LNCaP clone FGC (cell line): ENCODE results near the gene MUC4.

Source experiments
- DNase-seq: peaks from one replicate; pipeline ENCODE4 v3.0.0-alpha.2; 2011; ENCODE audit warnings: low read depth
- H3K4me3 ChIP-seq: 2 replicates; pipeline ENCODE4 v1.5.1; 2011; ENCODE audit warnings: mild to moderate bottlenecking, low read depth, low read length, control low read depth
- TF ChIP-seq, protein P1 (sequence below): IDR thresholded peaks from 2 replicates; pipeline ENCODE4 v1.5.1; 2012; ENCODE audit warnings: mild to moderate bottlenecking; ENCODE audit not compliant: control insufficient read depth, insufficient read depth; ENCODE audit errors: extremely low read depth

The MUC4 gene, protein sequence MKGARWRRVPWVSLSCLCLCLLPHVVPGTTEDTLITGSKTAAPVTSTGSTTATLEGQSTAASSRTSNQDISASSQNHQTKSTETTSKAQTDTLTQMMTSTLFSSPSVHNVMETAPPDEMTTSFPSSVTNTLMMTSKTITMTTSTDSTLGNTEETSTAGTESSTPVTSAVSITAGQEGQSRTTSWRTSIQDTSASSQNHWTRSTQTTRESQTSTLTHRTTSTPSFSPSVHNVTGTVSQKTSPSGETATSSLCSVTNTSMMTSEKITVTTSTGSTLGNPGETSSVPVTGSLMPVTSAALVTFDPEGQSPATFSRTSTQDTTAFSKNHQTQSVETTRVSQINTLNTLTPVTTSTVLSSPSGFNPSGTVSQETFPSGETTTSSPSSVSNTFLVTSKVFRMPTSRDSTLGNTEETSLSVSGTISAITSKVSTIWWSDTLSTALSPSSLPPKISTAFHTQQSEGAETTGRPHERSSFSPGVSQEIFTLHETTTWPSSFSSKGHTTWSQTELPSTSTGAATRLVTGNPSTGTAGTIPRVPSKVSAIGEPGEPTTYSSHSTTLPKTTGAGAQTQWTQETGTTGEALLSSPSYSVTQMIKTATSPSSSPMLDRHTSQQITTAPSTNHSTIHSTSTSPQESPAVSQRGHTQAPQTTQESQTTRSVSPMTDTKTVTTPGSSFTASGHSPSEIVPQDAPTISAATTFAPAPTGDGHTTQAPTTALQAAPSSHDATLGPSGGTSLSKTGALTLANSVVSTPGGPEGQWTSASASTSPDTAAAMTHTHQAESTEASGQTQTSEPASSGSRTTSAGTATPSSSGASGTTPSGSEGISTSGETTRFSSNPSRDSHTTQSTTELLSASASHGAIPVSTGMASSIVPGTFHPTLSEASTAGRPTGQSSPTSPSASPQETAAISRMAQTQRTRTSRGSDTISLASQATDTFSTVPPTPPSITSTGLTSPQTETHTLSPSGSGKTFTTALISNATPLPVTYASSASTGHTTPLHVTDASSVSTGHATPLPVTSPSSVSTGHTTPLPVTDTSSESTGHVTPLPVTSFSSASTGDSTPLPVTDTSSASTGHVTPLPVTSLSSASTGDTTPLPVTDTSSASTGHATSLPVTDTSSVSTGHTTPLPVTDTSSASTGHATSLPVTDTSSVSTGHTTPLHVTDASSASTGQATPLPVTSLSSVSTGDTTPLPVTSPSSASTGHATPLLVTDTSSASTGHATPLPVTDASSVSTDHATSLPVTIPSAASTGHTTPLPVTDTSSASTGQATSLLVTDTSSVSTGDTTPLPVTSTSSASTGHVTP (N-terminal part only)

DNA sequence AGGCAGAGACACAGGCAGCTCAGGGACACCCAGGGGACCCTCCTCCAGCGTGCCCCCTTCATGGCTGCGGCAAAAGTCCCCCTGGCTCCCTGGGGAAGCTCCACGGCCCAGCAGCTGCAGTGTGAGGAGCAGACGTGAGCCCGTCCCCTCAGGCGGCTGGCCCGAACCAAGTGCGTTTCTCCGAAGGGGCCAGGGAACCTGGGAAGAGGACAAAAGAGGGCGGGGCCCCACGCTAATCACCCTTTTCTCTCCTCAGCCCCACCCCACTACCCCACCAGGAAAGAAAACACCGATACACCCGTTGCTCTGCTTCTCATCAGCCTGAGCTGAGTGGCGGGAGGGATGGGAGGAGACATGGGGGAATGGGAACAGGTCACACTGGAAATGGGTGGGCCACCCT is at the start of gene MUC4:
Gene MUC4 (minus strand): TSS at position 174 of the 400 bp plus-strand sequence. CDS start 112 bp downstream, at position 62.
- no peak within 1 kb of the TSS for H3K4me3 ChIP-seq
- TF ChIP-seq, protein P1, sequence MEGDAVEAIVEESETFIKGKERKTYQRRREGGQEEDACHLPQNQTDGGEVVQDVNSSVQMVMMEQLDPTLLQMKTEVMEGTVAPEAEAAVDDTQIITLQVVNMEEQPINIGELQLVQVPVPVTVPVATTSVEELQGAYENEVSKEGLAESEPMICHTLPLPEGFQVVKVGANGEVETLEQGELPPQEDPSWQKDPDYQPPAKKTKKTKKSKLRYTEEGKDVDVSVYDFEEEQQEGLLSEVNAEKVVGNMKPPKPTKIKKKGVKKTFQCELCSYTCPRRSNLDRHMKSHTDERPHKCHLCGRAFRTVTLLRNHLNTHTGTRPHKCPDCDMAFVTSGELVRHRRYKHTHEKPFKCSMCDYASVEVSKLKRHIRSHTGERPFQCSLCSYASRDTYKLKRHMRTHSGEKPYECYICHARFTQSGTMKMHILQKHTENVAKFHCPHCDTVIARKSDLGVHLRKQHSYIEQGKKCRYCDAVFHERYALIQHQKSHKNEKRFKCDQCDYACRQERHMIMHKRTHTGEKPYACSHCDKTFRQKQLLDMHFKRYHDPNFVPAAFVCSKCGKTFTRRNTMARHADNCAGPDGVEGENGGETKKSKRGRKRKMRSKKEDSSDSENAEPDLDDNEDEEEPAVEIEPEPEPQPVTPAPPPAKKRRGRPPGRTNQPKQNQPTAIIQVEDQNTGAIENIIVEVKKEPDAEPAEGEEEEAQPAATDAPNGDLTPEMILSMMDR = no peak
- no peak for DNase-seq

DNA sequence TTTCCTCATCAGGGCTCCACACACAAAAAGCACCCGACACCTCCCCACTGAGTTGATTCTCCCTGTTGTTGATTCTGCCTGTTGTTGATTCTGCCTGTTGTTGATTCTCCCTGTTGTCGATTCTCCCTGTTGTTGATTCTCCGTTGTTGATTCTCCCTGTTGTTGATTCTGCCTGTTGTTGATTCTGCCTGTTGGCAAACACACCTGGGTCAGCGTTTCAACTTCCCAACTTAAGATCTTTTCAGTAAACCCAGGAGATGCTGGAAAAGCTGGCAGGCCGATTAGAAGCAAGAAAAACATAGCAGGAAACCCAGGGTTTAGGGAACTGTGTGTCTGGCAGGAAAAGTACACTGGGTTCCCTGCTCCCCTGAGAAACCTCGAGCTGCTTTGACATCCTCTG is 48.7 kb upstream of the MUC4 start:
- TF ChIP-seq, protein P1 = no peak
- no peak overlapping the region for H3K4me3 ChIP-seq
- DNase-seq = peak; percentile 78

DNA sequence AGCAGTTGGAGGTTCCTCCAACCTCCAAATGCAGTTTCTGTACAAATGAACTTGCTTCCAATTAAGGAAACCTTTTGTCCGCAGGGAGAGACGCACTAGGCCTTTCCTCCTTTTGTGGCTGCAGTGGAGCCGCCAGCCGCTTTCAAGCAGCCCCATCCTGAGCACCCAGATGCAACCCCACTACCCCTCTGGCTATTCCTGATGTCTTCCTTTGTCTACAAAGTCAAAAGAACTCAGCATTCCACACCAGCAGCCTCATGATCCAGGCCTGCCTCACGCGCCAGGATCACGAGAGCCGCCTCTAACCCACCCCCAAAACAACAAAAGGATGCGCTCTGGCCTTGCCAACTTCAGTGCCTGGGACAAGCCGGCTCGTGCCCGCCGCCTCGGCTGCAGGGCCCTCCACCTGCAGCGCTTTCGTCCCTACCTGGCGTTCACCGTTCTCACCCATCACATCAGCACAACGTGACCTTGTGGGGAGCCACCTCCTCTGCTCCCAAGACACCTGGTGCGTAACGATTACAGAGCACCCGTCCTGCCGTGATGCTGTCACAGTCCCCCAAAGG is 48.2 kb upstream of the MUC4 start:
- TF ChIP-seq, protein P1 = no peak
- DNase-seq = no peak
- no peak overlapping the region for H3K4me3 ChIP-seq

- DNase-seq = no peak
- H3K4me3 ChIP-seq = no peak overlapping the region
- TF ChIP-seq, protein P1 = peak; percentile 92
These were observed 47.5 kb upstream of the MUC4 start for GRCh38 chr3:195859061-195859845.

- no peak overlapping the region for H3K4me3 ChIP-seq
- no peak for DNase-seq
- TF ChIP-seq, protein P1 = no peak
These were observed 44.8 kb upstream of the MUC4 start for GRCh38 chr3:195856410-195857084.
